SK-N-SH (cell line): ENCODE data around the gene WDR27. TPM values are rescaled to one million over a fixed set of nuclear protein-coding genes. Genes with fewer than 3 reads are reported as not detected.

Experiments
- CTCF ChIA-PET: fragments of 300-600, 350-600 bp; formaldehyde crosslinking; extraction: SDS; loops from one replicate; lab custom pipeline; 2021; lab: Yijun Ruan, JAX
- POLR2A ChIA-PET: fragments of 350-600 bp; sonication (Branson Sonifier 250); formaldehyde crosslinking; extraction: SDS; loops from one replicate; lab custom pipeline; 2020; ENCODE audit warnings: antibody characterized with exemption, inconsistent platforms; lab: Yijun Ruan, JAX
- DNase-seq: peaks from one replicate; pipeline ENCODE4 v3.0.0; 2012
- H2AFZ ChIP-seq: fragments of 200-600 bp; sonication (generic); 2 replicates; pipeline ENCODE4 v1.8.1; 2016; ENCODE audit warnings: antibody characterized with exemption, mild to moderate bottlenecking, low read depth
- H3F3A ChIP-seq: fragments of 200-600 bp; sonication (generic); replicated peaks from 2 replicates; pipeline ENCODE3; 2016; ENCODE audit warnings: antibody characterized with exemption, mild to moderate bottlenecking; ENCODE audit not compliant: insufficient read depth
- H3K27ac ChIP-seq, 2 experiments: fragments of 200-500 bp in 1 of 2; fragments of 200-600 bp in 1 of 2; sonication (Bioruptor generic) in 1 of 2; sonication (generic), shearing (Covaris generic) in 1 of 2; 2 replicates each; pipeline versions ENCODE4 v1.5.1 to v1.6.1; 2014 to 2016; ENCODE audit warnings: low read depth in 2 of 2, inconsistent platforms in 1 of 2, low read length in 1 of 2, mild to moderate bottlenecking in 1 of 2, mixed read lengths in 1 of 2
- H3K27me3 ChIP-seq: fragments of 200-600 bp; sonication (generic), shearing (Covaris generic); 2 replicates; pipeline ENCODE4 v1.6.1; 2016; ENCODE audit warnings: mixed run types; ENCODE audit not compliant: insufficient read depth
- H3K36me3 ChIP-seq, 2 experiments: fragments of 200-500 bp in 1 of 2; fragments of 200-600 bp in 1 of 2; sonication (Bioruptor generic) in 1 of 2; sonication (generic) in 1 of 2; replicated peaks in 1 of 2; 2 replicates each; pipeline versions ENCODE3 to v1.5.1; 2014 to 2016; ENCODE audit warnings: low read length in 1 of 2, mild to moderate bottlenecking in 1 of 2; ENCODE audit not compliant: insufficient read depth in 2 of 2, control insufficient read depth in 1 of 2
- H3K4me1 ChIP-seq, 2 experiments: fragments of 200-500 bp in 1 of 2; fragments of 200-600 bp in 1 of 2; sonication (Bioruptor generic) in 1 of 2; sonication (generic), shearing (Covaris generic) in 1 of 2; 2 replicates each; pipeline versions ENCODE4 v1.5.1 to v1.6.1; 2014 to 2016; ENCODE audit warnings: low read depth in 1 of 2, low read length in 1 of 2, mixed run types in 1 of 2; ENCODE audit not compliant: insufficient read depth in 2 of 2, control insufficient read depth in 1 of 2
- H3K4me2 ChIP-seq: fragments of 200-600 bp; sonication (generic), shearing (Covaris generic); 2 replicates; pipeline ENCODE4 v1.6.1; 2017; ENCODE audit warnings: mixed run types
- H3K4me3 ChIP-seq, 2 experiments: fragments of 200-500 bp in 1 of 2; fragments of 200-600 bp in 1 of 2; sonication (Bioruptor generic) in 1 of 2; sonication (generic), shearing (Covaris generic) in 1 of 2; 2 replicates each; pipeline versions ENCODE4 v1.5.1 to v1.8.1; 2014 to 2016; ENCODE audit warnings: low read depth in 2 of 2, inconsistent platforms in 1 of 2, low read length in 1 of 2, mild to moderate bottlenecking in 1 of 2, mixed read lengths in 1 of 2, moderate library complexity in 1 of 2
- H3K79me2 ChIP-seq: fragments of 200-600 bp; sonication (generic); 2 replicates; pipeline ENCODE4 v1.8.1; 2017; ENCODE audit warnings: mild to moderate bottlenecking; ENCODE audit not compliant: insufficient read depth
- H3K9ac ChIP-seq: fragments of 200-600 bp; sonication (generic); 2 replicates; pipeline ENCODE4 v1.6.1; 2017; ENCODE audit warnings: mixed run types
- H3K9me2 ChIP-seq: fragments of 200-600 bp; sonication (generic); 2 replicates; pipeline ENCODE4 v1.6.1; 2017; ENCODE audit warnings: mixed run types
- H3K9me3 ChIP-seq: fragments of 200-600 bp; sonication (generic); 2 replicates; pipeline ENCODE4 v1.6.1; 2017; ENCODE audit warnings: mixed run types, mild to moderate bottlenecking, moderate library complexity
- H4K20me1 ChIP-seq: fragments of 200-600 bp; sonication (generic); 2 replicates; pipeline ENCODE4 v1.6.1; 2017; ENCODE audit warnings: mild to moderate bottlenecking, mixed run types; ENCODE audit not compliant: insufficient read depth
- CTCF ChIP-seq: fragments of 200-600 bp; sonication (generic); IDR thresholded peaks from 2 replicates; pipeline ENCODE4 v1.6.1; 2017; ENCODE audit warnings: antibody characterized with exemption, mild to moderate bottlenecking, moderate library complexity
- ELF1 ChIP-seq: IDR thresholded peaks from 2 replicates; pipeline ENCODE4 v1.4.0; 2012
- EZH2phosphoT487 ChIP-seq: fragments of 200-600 bp; sonication (generic); IDR thresholded peaks from 2 replicates; pipeline ENCODE4 v1.6.1; 2017; ENCODE audit warnings: low read depth, mixed run types, mild to moderate bottlenecking, antibody characterized with exemption, moderate library complexity, borderline replicate concordance
- FOSL2 ChIP-seq: IDR thresholded peaks from 2 replicates; pipeline ENCODE4 v1.4.0; 2012; ENCODE audit warnings: low read depth, mild to moderate bottlenecking, moderate library complexity, borderline replicate concordance
- FOXJ3 ChIP-seq: sonication (generic); formaldehyde crosslinking; IDR thresholded peaks from 2 replicates; pipeline ENCODE4 v1.5.1; 2020; ENCODE audit warnings: mild to moderate bottlenecking, missing genetic modification reagents
- GABPA ChIP-seq: IDR thresholded peaks from 2 replicates; pipeline ENCODE4 v1.4.0; 2012; ENCODE audit warnings: low read depth, mild to moderate bottlenecking
- GATA2 ChIP-seq: sonication (generic); formaldehyde crosslinking; IDR thresholded peaks from 2 replicates; pipeline ENCODE4 v1.5.0; 2020; ENCODE audit warnings: mild to moderate bottlenecking, missing genetic modification reagents
- IRF3 ChIP-seq: fragments of 150-350 bp; IDR thresholded peaks from 2 replicates; pipeline ENCODE4 v1.6.1; 2016; ENCODE audit warnings: mild to moderate bottlenecking, low read depth, low read length
- JUND ChIP-seq: IDR thresholded peaks from 2 replicates; pipeline ENCODE4 v1.4.0; 2012
- MAX ChIP-seq: IDR thresholded peaks from 2 replicates; pipeline ENCODE4 v1.4.0; 2012; ENCODE audit warnings: low read depth
- MEF2A ChIP-seq: IDR thresholded peaks from 2 replicates; pipeline ENCODE4 v1.4.0; 2012; ENCODE audit warnings: low read depth, borderline replicate concordance
- MXI1 ChIP-seq: IDR thresholded peaks from 2 replicates; pipeline ENCODE4 v1.6.1; 2012; ENCODE audit warnings: mild to moderate bottlenecking, low read depth, low read length, improper control_type of control experiment
- NRF1 ChIP-seq: IDR thresholded peaks from 2 replicates; pipeline ENCODE4 v1.6.1; 2012; ENCODE audit warnings: low read depth, mild to moderate bottlenecking, low read length
- POLR2AphosphoS5 ChIP-seq: IDR thresholded peaks from 2 replicates; pipeline ENCODE4 v1.6.1; 2012; ENCODE audit warnings: low read depth, low read length
- RFX5 ChIP-seq: IDR thresholded peaks from 2 replicates; pipeline ENCODE4 v1.6.1; 2012; ENCODE audit warnings: mild to moderate bottlenecking, improper control_type of control experiment, low read length
- RXRA ChIP-seq: IDR thresholded peaks from 2 replicates; pipeline ENCODE4 v1.4.0; 2012; ENCODE audit warnings: low read depth, mild to moderate bottlenecking, borderline replicate concordance
- SIN3A ChIP-seq: IDR thresholded peaks from 2 replicates; pipeline ENCODE4 v1.6.1; 2012; ENCODE audit warnings: low read depth, mild to moderate bottlenecking, low read length, moderate library complexity, borderline replicate concordance
- TCF12 ChIP-seq: IDR thresholded peaks from 2 replicates; pipeline ENCODE4 v1.4.0; 2012
- USF1 ChIP-seq: IDR thresholded peaks from 2 replicates; pipeline ENCODE4 v1.4.0; 2012; ENCODE audit warnings: low read depth, borderline replicate concordance
- WGBS: methylation state at CpG from one replicate; pipeline ENCODE4 v1.1.6; 2017; ENCODE audit warnings: low lambda C conversion rate; 5-methylcytosine and 5-hydroxymethylcytosine counted together
- polyA plus RNA-seq, 3 experiments: library from polyadenylated mRNA; depleted of rRNA; stranded (reverse); fragments of >200 nt; gene quantifications; 2 replicates each; pipeline ENCODE4 v1.2.3, GENCODE V29; 2012

Gene WDR27
- polyA plus RNA-seq, 1 of the 3 experiments (the other 2 are of a cell fraction): 55.6 TPM

- no peak overlapping the region for H3K4me2 ChIP-seq
- H3K9me2 ChIP-seq: no peaks in the 10 kb centered on the region
- POLR2A ChIA-PET: no interaction called here
- no peaks in the 10 kb centered on the region for H3K27me3 ChIP-seq
- no peaks in the 10 kb centered on the region for H3K36me3 ChIP-seq
- CTCF ChIA-PET: no interaction called here
- H3K4me1 ChIP-seq: no peaks in the 10 kb centered on the region; a peak in 2 of 4 replicates
- no peak overlapping the region for H3K4me3 ChIP-seq
- H2AFZ ChIP-seq: no peak overlapping the region
- H3F3A ChIP-seq: no peaks in the 10 kb centered on the region
- no peaks in the 10 kb centered on the region for H3K79me2 ChIP-seq
- no peak overlapping the region for H3K27ac ChIP-seq
- H3K9me3 ChIP-seq: no peaks in the 10 kb centered on the region
- H3K9ac ChIP-seq: no peak overlapping the region
- no peak for DNase-seq
- no peak for TF ChIP-seq MXI1
- TF ChIP-seq GATA2: no peak
- TF ChIP-seq POLR2AphosphoS5: no peak
- TF ChIP-seq GABPA: no peak
- no peak for TF ChIP-seq JUND
- TF ChIP-seq MEF2A: no peak
- TF ChIP-seq FOSL2: no peak
- no peak for TF ChIP-seq CTCF
- no peak for TF ChIP-seq EZH2phosphoT487
- TF ChIP-seq RXRA: no peak
- TF ChIP-seq IRF3: no peak
- TF ChIP-seq FOXJ3 (CRISPR knock-in tag): no peak
- TF ChIP-seq NRF1: no peak
- TF ChIP-seq SIN3A: no peak
- TF ChIP-seq TCF12: no peak
- no peak for TF ChIP-seq RFX5
- TF ChIP-seq USF1: no peak
- TF ChIP-seq ELF1: no peak
- TF ChIP-seq MAX: no peak
- 69% methylated on average over 9 of the region's 12 CpGs for WGBS
- H4K20me1 ChIP-seq: no peaks in the 10 kb centered on the region
These were observed 251.7 kb downstream of the WDR27 start for GRCh38 chr6:169450097-169450496.
